ENCODE data around the gene SMIM38. TPM values are rescaled to one million over a fixed set of nuclear protein-coding genes. Genes with fewer than 3 reads are reported as not detected.

SMIM38 gene
- total RNA-seq, 4 donors from 2014 or later = 2.9 to 10.1 TPM; not detected in 2

DNA sequence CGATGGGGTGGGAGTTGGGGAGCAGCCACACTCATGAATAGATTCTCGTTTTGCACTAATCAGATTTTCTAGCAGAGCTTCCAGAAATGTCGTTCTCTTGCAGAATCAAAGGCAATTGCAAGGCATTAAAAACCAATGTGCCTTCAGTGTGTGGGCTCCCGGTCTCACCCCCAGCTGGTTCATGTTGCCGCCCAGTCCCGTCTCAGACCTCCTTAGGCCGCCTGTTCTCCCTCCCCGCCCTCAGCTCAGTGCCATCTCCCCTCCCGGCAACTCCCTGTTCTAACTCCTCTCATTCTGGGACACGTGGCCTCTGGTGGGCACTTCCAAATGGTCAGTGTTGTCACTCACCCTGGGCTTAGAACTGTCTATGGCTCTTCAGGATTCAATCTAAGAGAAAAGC is 42.5 kb upstream of the SMIM38 start:
- TF ChIP-seq EP300 (IDR thresholded peaks at IDR 0.05; ENCODE audit: low read depth) (no peak), POLR2AphosphoS5 (IDR thresholded peaks at IDR 0.05) (no peak), POLR2A (IDR thresholded peaks at IDR 0.05) (no peak)
- TF ChIP-seq, protein P1, sequence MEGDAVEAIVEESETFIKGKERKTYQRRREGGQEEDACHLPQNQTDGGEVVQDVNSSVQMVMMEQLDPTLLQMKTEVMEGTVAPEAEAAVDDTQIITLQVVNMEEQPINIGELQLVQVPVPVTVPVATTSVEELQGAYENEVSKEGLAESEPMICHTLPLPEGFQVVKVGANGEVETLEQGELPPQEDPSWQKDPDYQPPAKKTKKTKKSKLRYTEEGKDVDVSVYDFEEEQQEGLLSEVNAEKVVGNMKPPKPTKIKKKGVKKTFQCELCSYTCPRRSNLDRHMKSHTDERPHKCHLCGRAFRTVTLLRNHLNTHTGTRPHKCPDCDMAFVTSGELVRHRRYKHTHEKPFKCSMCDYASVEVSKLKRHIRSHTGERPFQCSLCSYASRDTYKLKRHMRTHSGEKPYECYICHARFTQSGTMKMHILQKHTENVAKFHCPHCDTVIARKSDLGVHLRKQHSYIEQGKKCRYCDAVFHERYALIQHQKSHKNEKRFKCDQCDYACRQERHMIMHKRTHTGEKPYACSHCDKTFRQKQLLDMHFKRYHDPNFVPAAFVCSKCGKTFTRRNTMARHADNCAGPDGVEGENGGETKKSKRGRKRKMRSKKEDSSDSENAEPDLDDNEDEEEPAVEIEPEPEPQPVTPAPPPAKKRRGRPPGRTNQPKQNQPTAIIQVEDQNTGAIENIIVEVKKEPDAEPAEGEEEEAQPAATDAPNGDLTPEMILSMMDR (IDR thresholded peaks at IDR 0.05) = no peak
- Histone ChIP-seq H3K36me3 (no peaks in the 10 kb centered on the region), H3K27me3 (no peaks in the 10 kb centered on the region), H3K9me3 (no peaks in the 10 kb centered on the region), H3K4me3 (no peak overlapping the region), H3K4me1 (peaks cover 0 to 8% (median 7%) of the 10 kb centered on the region in 4 donors), H3K27ac (no peak overlapping the region)
- WGBS, 2 donors (ENCODE audit: low coverage in 1 of 2) = 83 to 89% methylated on average over 3 to 10 of the region's 10 CpGs
- DNase-seq = no peak
- in situ Hi-C loops (cut with MboI; ENCODE audit: low pct_ligation_motif_present in 1 of 4, low pct_unique_long_range_greater_than_20kb in 1 of 4, low sequenced_read_pairs in 3 of 4) = loop anchor here in 1 of 4 donors (25.0 kb wide), 1 partner anchor 549 kb away; no protein-coding TSS in a partner anchor
- intact Hi-C loops (cut with DNase I; ENCODE audit: low total_unique reads) = no loop called here

DNA sequence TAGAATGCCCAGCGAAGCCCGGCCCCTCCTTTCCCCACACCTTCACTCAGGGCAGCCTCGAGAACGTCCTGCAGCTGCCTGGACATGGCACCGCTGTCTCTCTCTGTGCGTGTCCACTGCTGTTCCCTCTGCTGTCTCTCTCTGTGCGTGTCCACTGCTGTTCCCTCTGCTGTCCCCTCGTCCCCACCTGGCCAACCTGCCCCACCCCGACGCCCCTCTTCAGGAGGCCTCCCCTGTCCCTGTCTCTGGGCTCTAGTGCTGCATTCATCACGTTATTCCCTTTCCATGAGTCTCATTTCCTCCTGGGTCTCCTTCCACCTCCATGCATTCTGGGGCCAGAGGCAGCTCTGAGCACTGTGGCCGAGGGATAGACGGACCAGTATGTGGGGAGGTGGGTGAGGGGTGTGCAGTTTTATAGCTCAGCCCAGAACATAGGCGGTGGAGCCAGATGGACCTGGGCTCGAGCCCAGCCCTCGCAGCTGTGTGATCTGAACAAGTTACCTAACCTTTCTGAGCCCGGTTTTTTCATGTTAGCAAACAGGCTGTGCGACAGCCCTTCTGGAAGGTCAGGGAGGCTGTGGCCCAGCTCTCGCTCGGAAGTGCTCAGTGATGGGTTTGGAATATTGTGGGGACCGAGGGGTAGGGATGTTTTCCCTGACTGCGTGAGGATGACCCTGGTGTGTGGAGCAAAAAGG is 41.9 kb upstream of the SMIM38 start:
- intact Hi-C loops (cut with DNase I; ENCODE audit: low total_unique reads) = no loop called here
- no peak for DNase-seq
- TF ChIP-seq POLR2AphosphoS5 (IDR thresholded peaks at IDR 0.05) = no peak
- no peak for TF ChIP-seq EP300 (IDR thresholded peaks at IDR 0.05; ENCODE audit: low read depth)
- TF ChIP-seq, protein P1 (IDR thresholded peaks at IDR 0.05) = no peak
- TF ChIP-seq POLR2A (IDR thresholded peaks at IDR 0.05) = no peak
- H3K4me1 ChIP-seq = peaks cover 0 to 8% (median 7%) of the 10 kb centered on the region in 4 donors
- no peaks in the 10 kb centered on the region for H3K36me3 ChIP-seq
- in situ Hi-C loops (cut with MboI; ENCODE audit: low pct_ligation_motif_present in 1 of 4, low pct_unique_long_range_greater_than_20kb in 1 of 4, low sequenced_read_pairs in 3 of 4) = loop anchor here in 1 of 4 donors (25.0 kb wide), 1 partner anchor 549 kb away; no protein-coding TSS in a partner anchor
- H3K27ac ChIP-seq = no peak overlapping the region
- H3K9me3 ChIP-seq = no peaks in the 10 kb centered on the region
- WGBS, 2 donors (ENCODE audit: low coverage in 1 of 2) = 86 to 90% methylated on average over 4 to 22 of the region's 22 CpGs
- H3K4me3 ChIP-seq = no peak overlapping the region
- no peaks in the 10 kb centered on the region for H3K27me3 ChIP-seq

DNA sequence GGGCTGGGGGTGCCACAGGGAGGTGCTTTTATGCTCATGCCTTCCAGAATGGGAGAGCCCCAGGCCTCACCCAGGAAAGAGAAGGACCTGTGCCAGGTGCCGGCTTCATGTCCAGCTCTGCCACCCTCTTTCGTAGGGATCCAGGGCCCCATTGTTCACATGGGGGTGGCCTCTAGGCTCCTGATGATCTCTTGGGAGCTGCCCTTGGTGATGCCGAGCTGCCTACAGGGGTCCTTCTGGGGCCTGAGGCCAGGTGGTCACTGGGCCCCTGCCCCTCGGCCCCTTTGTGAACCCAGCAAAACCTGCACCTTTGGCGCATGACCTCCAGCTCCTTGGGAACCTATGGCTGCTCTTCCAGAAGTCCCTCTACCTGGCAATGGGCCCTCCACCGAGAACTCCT is 41.4 kb upstream of the SMIM38 start:
- H3K27ac ChIP-seq = no peak overlapping the region
- in situ Hi-C loops (cut with MboI; ENCODE audit: low pct_ligation_motif_present in 1 of 4, low pct_unique_long_range_greater_than_20kb in 1 of 4, low sequenced_read_pairs in 3 of 4) (loop anchor here in 1 of 4 donors (25.0 kb wide), 1 partner anchor 548 kb away; no protein-coding TSS in a partner anchor), intact Hi-C loops (cut with DNase I; ENCODE audit: low total_unique reads) (no loop called here)
- no peaks in the 10 kb centered on the region for H3K27me3 ChIP-seq
- 89% methylated on average over 4 of the region's 6 CpGs; no CpG with 5 or more reads in 1 of the 2 donors for WGBS, 2 donors (ENCODE audit: low coverage in 1 of 2)
- H3K4me3 ChIP-seq = no peak overlapping the region
- H3K36me3 ChIP-seq = no peaks in the 10 kb centered on the region
- no peaks in the 10 kb centered on the region for H3K9me3 ChIP-seq
- H3K4me1 ChIP-seq = peaks cover 0 to 8% (median 7%) of the 10 kb centered on the region in 4 donors
- DNase-seq = no peak
- no peak for TF ChIP-seq POLR2A (IDR thresholded peaks at IDR 0.05)
- no peak for TF ChIP-seq POLR2AphosphoS5 (IDR thresholded peaks at IDR 0.05)
- no peak for TF ChIP-seq EP300 (IDR thresholded peaks at IDR 0.05; ENCODE audit: low read depth)
- TF ChIP-seq, protein P1 (IDR thresholded peaks at IDR 0.05) = no peak

DNA sequence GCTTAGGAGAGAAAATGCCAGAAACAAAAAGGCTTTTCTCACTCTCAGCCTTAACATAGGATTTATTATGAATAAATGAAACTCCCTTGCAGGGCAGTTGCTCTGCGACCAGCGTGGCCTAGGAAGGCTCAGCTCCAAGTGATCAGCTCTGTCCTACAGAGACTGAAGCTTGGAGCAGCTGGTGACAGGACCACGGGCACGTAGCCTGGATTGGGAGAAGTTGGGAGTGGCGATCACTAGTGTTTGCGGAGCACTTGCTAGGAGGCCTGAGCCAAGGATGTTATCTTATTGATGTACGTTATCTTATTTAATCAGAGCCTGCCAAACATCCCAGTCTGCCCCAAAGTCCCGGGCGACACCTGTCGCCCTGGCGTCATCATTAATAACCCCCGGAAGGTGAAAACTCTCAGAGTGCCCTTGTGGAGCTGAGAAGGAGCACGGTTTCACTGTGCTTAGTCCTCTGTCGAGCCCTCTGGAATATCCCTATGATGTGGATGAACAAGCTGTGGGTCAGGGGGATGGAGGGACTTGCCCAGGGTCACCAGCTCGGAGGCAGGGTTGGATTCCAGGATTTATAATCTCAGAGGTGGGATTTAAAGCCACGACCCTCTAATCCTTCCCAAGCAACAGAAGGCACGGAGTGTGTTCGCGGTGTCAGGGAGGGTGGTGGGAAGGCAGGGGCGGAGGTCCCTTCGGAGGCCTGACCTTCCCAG is 40.8 kb upstream of the SMIM38 start:
- Histone ChIP-seq H3K36me3 (no peaks in the 10 kb centered on the region), H3K27me3 (no peaks in the 10 kb centered on the region), H3K9me3 (no peaks in the 10 kb centered on the region), H3K4me3 (no peak overlapping the region), H3K27ac (no peak overlapping the region), H3K4me1 (peaks cover 0 to 8% (median 7%) of the 10 kb centered on the region in 4 donors)
- intact Hi-C loops (cut with DNase I; ENCODE audit: low total_unique reads) = no loop called here
- in situ Hi-C loops (cut with MboI; ENCODE audit: low pct_ligation_motif_present in 1 of 4, low pct_unique_long_range_greater_than_20kb in 1 of 4, low sequenced_read_pairs in 3 of 4) = loop anchor here in 1 of 4 donors (25.0 kb wide), 1 partner anchor 547 kb away; no protein-coding TSS in a partner anchor
- no peak for TF ChIP-seq POLR2AphosphoS5 (IDR thresholded peaks at IDR 0.05)
- no peak for TF ChIP-seq EP300 (IDR thresholded peaks at IDR 0.05; ENCODE audit: low read depth)
- TF ChIP-seq, protein P1 (IDR thresholded peaks at IDR 0.05) = no peak
- no peak for TF ChIP-seq POLR2A (IDR thresholded peaks at IDR 0.05)
- no peak for DNase-seq
- WGBS, 2 donors (ENCODE audit: low coverage in 1 of 2) = 52% methylated on average over 21 of the region's 21 CpGs; no CpG with 5 or more reads in 1 of the 2 donors
